HG02884 (cell line): ENCODE results near the gene EIF2B1.

Experiments used
- ATAC-seq: cut with Tn5 transposase; IDR thresholded peaks from one replicate; pipeline ENCODE4 v1.9.1; 2021; ENCODE audit warnings: mild to moderate bottlenecking, moderate library complexity; ENCODE audit not compliant: unreplicated experiment

Gene EIF2B1

DNA sequence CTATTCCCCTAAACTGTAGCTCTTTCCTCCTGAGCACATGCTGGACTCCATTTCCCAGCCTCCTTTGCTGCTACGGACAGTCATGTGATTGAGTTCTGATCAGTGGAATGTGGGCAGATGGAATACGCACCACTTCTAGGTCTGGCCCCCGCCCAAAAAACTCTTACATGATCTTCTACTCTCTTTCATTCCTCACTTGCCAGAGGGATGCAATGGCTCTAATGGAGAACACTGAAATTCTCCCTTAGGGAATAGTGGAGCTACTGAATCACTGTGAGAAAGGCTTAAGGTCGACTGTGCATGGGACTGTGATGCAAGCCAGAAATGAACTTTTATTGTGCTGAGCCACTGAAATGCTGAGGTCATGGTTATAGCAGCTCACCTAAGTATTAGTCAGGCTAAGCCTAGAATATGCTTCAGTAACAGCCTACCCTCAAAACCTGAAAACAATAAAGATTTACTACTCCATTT is 62.1 kb downstream of the EIF2B1 start:
- no peak for ATAC-seq
